Keratinocyte (primary cell): Measurements from ENCODE around the gene RBM47. TPM values are rescaled to one million over a fixed set of nuclear protein-coding genes. Genes with fewer than 3 reads are reported as not detected.

Experiments
- DNase-seq: peaks from one replicate; pipeline ENCODE4 v3.0.0-alpha.2; 2011; ENCODE audit warnings: low read depth, missing footprints, low spot score
- FAIRE-seq: peaks from 2 replicates; lab custom pipeline; 2011; peaks lifted over from hg19 to GRCh38; lab: Jason Lieb, UNC
- H2AFZ ChIP-seq: 2 replicates; pipeline ENCODE4 v1.6.0; 2012; ENCODE audit warnings: low read length, control low read depth, inconsistent platforms; ENCODE audit not compliant: control insufficient read depth
- H3K27ac ChIP-seq: 2 replicates; pipeline ENCODE4 v1.5.1; 2011; ENCODE audit warnings: low read length; ENCODE audit not compliant: control insufficient read depth, insufficient read depth
- H3K27me3 ChIP-seq: 3 replicates; pipeline ENCODE4 v1.6.0; 2011; ENCODE audit warnings: low read length; ENCODE audit not compliant: control insufficient read depth, insufficient read depth; ENCODE audit errors: extremely low read depth
- H3K36me3 ChIP-seq, 2 experiments: 2 replicates in 1 of 2; 3 replicates in 1 of 2; pipeline ENCODE4 v1.5.1; 2011; ENCODE audit warnings: low read length in 2 of 2, mild to moderate bottlenecking in 1 of 2; ENCODE audit not compliant: control insufficient read depth in 2 of 2, insufficient read depth in 2 of 2; ENCODE audit errors: extremely low read depth in 1 of 2
- H3K4me1 ChIP-seq: 3 replicates; pipeline ENCODE4 v1.5.1; 2011; ENCODE audit warnings: low read length; ENCODE audit not compliant: control insufficient read depth, insufficient read depth; ENCODE audit errors: extremely low read depth
- H3K4me2 ChIP-seq: 3 replicates; pipeline ENCODE4 v1.6.0; 2011; ENCODE audit warnings: low read depth, low read length; ENCODE audit not compliant: control insufficient read depth, insufficient read depth; ENCODE audit errors: extremely low read depth
- H3K4me3 ChIP-seq, 3 experiments: fragments of 200-600 bp in 1 of 3; sonication (generic) in 1 of 3; 2 replicates in 2 of 3; 3 replicates in 1 of 3; pipeline ENCODE4 v1.5.1; 2011 to 2016; ENCODE audit warnings: low read length in 3 of 3, mild to moderate bottlenecking in 3 of 3, control low read depth in 2 of 3, inconsistent platforms in 1 of 3, low read depth in 1 of 3, mixed read lengths in 1 of 3, mixed run types in 1 of 3, moderate library complexity in 1 of 3; ENCODE audit not compliant: control insufficient read depth in 2 of 3, insufficient read depth in 2 of 3; ENCODE audit errors: extremely low read depth in 1 of 3
- H3K79me2 ChIP-seq: 2 replicates; pipeline ENCODE4 v1.6.0; 2012; ENCODE audit warnings: low read length; ENCODE audit not compliant: control insufficient read depth, insufficient read depth
- H3K9ac ChIP-seq: 3 replicates; pipeline ENCODE4 v1.6.0; 2011; ENCODE audit warnings: low read length; ENCODE audit not compliant: control insufficient read depth, insufficient read depth; ENCODE audit errors: extremely low read depth
- H3K9me1 ChIP-seq: 3 replicates; pipeline ENCODE4 v1.6.0; 2011; ENCODE audit warnings: low read length; ENCODE audit not compliant: control insufficient read depth, insufficient read depth; ENCODE audit errors: extremely low read depth
- H3K9me3 ChIP-seq: 2 replicates; pipeline ENCODE4 v1.5.1; 2012; ENCODE audit warnings: low read depth, low read length; ENCODE audit not compliant: control insufficient read depth
- H4K20me1 ChIP-seq: 3 replicates; pipeline ENCODE4 v1.6.0; 2011; ENCODE audit warnings: low read length; ENCODE audit not compliant: control insufficient read depth, insufficient read depth; ENCODE audit errors: extremely low read depth
- EZH2 ChIP-seq: IDR thresholded peaks from one replicate; pipeline ENCODE4 v1.6.1; 2012; ENCODE audit warnings: inconsistent platforms, mild to moderate bottlenecking, low read length, moderate library complexity
- dilution Hi-C: fragments of 300-500 bp; cut with MboI; formaldehyde crosslinking; loops from one replicate; pipeline ENCODE4 v1.7.0; 2020; ENCODE audit warnings: low sequenced_read_pairs; ENCODE audit not compliant: extremely low pct_ligation_motif_present
- polyA plus RNA-seq, 5 experiments: library from polyadenylated mRNA; depleted of rRNA in 3 of 5; stranded (reverse) in 3 of 5; stranded (forward) in 1 of 5; unstranded in 1 of 5; fragments of >200 nt; gene quantifications; 1 replicate in 1 of 5; 2 replicates in 3 of 5; 3 replicates in 1 of 5; pipeline versions ENCODE4 v1.2.1 to v1.2.3, GENCODE V29; 2011 to 2012; ENCODE audit warnings: missing spikeins in 2 of 5, low read depth in 1 of 5, low replicate concordance in 1 of 5
- TF ChIP-seq, protein P1 (sequence below), 3 experiments: IDR thresholded peaks in 1 of 3; conservative IDR thresholded peaks in 1 of 3; optimal IDR thresholded peaks in 1 of 3; 2 replicates in 2 of 3; 3 replicates in 1 of 3; pipeline versions ENCODE3 to v1.5.1; 2011; ENCODE audit warnings: low read length in 3 of 3, mild to moderate bottlenecking in 3 of 3, moderate library complexity in 2 of 3, control low read depth in 1 of 3, inconsistent platforms in 1 of 3; ENCODE audit not compliant: insufficient read depth in 2 of 3; ENCODE audit errors: extremely low read depth in 1 of 3

Gene RBM47
- polyA plus RNA-seq, 1 donor (not counting 4 experiments of a cell fraction or from before 2014, with no cell fraction given), result 6.9 TPM

DNA sequence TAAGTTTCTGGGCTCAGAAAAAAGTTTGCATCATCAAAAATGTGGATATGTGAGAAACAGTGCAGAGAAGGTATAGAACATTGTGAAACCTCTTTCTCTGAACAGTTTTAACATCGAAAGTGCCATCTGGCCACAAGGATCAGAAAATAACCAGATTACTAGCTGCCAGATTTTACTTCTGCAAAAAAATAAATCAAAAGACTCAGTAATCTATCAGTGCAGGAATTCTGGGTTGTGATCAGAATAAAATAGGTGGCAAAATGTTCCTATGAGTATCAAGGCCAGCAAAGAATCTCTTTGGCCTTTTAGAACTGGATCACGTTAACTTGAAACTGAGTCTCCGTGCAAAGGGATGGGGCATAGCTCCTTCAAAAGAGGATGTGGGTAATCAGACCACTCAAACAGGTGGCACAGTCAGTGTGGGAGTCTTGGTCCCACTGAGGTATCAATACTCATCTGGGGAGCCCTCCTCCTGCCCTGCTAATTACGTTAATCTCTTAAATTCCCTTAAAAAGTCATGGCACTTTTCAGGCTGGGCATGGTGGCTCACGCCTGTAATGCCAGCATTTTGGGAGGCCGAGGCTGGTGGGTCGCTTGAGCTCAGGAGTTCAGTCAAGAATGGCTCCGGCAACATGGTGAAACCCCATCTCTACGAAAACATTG, 26.7 kb upstream of the RBM47 start:
- no peaks in the 10 kb centered on the region for H3K9me1 ChIP-seq
- no peaks in the 10 kb centered on the region for H4K20me1 ChIP-seq
- H2AFZ ChIP-seq, result no peak overlapping the region
- H3K27me3 ChIP-seq, result no peaks in the 10 kb centered on the region
- no peaks in the 10 kb centered on the region for H3K36me3 ChIP-seq
- no peak overlapping the region for H3K4me2 ChIP-seq
- no peaks in the 10 kb centered on the region for H3K79me2 ChIP-seq
- H3K9me3 ChIP-seq, result no peaks in the 10 kb centered on the region
- DNase-seq (no peak), FAIRE-seq (no peak)
- no peak overlapping the region for H3K4me3 ChIP-seq
- TF ChIP-seq EZH2, result no peak
- TF ChIP-seq, protein P1, sequence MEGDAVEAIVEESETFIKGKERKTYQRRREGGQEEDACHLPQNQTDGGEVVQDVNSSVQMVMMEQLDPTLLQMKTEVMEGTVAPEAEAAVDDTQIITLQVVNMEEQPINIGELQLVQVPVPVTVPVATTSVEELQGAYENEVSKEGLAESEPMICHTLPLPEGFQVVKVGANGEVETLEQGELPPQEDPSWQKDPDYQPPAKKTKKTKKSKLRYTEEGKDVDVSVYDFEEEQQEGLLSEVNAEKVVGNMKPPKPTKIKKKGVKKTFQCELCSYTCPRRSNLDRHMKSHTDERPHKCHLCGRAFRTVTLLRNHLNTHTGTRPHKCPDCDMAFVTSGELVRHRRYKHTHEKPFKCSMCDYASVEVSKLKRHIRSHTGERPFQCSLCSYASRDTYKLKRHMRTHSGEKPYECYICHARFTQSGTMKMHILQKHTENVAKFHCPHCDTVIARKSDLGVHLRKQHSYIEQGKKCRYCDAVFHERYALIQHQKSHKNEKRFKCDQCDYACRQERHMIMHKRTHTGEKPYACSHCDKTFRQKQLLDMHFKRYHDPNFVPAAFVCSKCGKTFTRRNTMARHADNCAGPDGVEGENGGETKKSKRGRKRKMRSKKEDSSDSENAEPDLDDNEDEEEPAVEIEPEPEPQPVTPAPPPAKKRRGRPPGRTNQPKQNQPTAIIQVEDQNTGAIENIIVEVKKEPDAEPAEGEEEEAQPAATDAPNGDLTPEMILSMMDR (optimal IDR thresholded peaks at IDR 0.05 in 1 of 3, IDR thresholded peaks at IDR 0.05 in 1 of 3, conservative IDR thresholded peaks at IDR 0.05 in 1 of 3; ENCODE audit: extremely low read depth in 1 of 3, insufficient read depth in 2 of 3, low read length in 3 of 3), result no peak
- H3K4me1 ChIP-seq, result no peaks in the 10 kb centered on the region
- H3K9ac ChIP-seq, result no peak overlapping the region
- dilution Hi-C loops, result no loop called here
- H3K27ac ChIP-seq, result no peak overlapping the region

DNA sequence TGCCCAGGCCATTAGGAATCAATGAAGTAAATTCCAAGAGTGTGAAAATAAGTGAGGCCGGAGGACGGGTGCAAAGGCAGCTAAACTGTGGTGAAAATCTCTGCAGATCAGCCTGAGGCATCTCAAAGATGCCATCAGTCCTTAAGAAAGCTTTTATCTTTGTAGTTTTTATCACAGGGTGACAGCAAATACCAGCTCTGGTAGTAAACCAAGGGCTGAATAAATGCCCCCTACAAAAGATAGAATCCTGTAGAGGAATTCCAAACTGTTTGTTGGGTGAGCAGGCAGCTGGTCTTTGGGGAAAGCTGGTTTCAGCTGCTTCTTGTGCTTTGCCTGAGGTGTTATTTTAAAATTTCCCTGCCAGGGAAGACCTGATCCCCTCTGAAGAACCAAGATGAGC, 21.6 kb upstream of the RBM47 start:
- H4K20me1 ChIP-seq, result no peaks in the 10 kb centered on the region
- H3K4me2 ChIP-seq, result no peak overlapping the region
- TF ChIP-seq EZH2, result no peak
- no peaks in the 10 kb centered on the region for H3K9me1 ChIP-seq
- H3K27ac ChIP-seq, result no peak overlapping the region
- H3K36me3 ChIP-seq, result no peaks in the 10 kb centered on the region
- no peaks in the 10 kb centered on the region for H3K27me3 ChIP-seq
- no peaks in the 10 kb centered on the region for H3K4me1 ChIP-seq
- DNase-seq, result no peak
- no peak overlapping the region for H3K9ac ChIP-seq
- no peak for FAIRE-seq
- dilution Hi-C loops, result no loop called here
- H2AFZ ChIP-seq, result no peak overlapping the region
- H3K79me2 ChIP-seq, result no peaks in the 10 kb centered on the region
- H3K4me3 ChIP-seq, result no peak overlapping the region
- H3K9me3 ChIP-seq, result no peaks in the 10 kb centered on the region

DNA sequence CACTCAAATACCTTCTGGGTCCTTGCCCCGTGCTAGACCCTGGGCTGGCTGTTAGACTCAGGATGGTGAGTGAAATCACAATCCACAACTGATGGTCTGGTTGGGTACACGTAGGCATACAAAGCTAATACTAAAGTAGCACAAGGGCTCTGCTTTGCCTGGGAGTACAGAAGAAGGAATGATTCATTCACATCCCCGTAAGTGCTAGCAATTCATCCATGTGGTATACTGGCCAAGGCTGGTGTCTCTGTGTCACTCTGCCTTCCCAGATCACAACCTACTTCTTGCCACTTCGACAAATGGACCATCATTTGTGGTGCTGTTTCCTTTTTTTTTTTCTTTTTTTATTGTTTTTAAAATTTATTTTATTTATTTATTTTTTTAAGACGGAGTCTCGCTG, 19.7 kb upstream of the RBM47 start:
- Histone ChIP-seq H3K36me3 (no peaks in the 10 kb centered on the region), H3K4me2 (no peak overlapping the region), H3K9me1 (no peaks in the 10 kb centered on the region), H3K9me3 (no peaks in the 10 kb centered on the region), H3K9ac (no peak overlapping the region), H3K27ac (no peak overlapping the region), H3K27me3 (no peaks in the 10 kb centered on the region), H2AFZ (no peak overlapping the region), H4K20me1 (no peaks in the 10 kb centered on the region), H3K4me1 (no peaks in the 10 kb centered on the region), H3K79me2 (no peaks in the 10 kb centered on the region), H3K4me3 (no peak overlapping the region)
- no peak for FAIRE-seq
- DNase-seq, result no peak
- TF ChIP-seq, protein P1 (optimal IDR thresholded peaks at IDR 0.05 in 1 of 3, IDR thresholded peaks at IDR 0.05 in 1 of 3, conservative IDR thresholded peaks at IDR 0.05 in 1 of 3; ENCODE audit: extremely low read depth in 1 of 3, insufficient read depth in 2 of 3, low read length in 3 of 3), result no peak
- TF ChIP-seq EZH2, result no peak
- dilution Hi-C loops, result no loop called here
